IPS DF 19.7 (cell line): ENCODE measurements around the gene SLCO2A1.
"Not testable (repeated sequence)": the region's sequence is repeated elsewhere in the genome, so short reads cannot be mapped to it uniquely, and the experiment has no call there.

ENCODE experiments used
- DNase-seq: peaks from one replicate; pipeline ENCODE4 v3.0.0-alpha.2; 2013; ENCODE audit warnings: low read depth, low spot score

The SLCO2A1 gene

DNA sequence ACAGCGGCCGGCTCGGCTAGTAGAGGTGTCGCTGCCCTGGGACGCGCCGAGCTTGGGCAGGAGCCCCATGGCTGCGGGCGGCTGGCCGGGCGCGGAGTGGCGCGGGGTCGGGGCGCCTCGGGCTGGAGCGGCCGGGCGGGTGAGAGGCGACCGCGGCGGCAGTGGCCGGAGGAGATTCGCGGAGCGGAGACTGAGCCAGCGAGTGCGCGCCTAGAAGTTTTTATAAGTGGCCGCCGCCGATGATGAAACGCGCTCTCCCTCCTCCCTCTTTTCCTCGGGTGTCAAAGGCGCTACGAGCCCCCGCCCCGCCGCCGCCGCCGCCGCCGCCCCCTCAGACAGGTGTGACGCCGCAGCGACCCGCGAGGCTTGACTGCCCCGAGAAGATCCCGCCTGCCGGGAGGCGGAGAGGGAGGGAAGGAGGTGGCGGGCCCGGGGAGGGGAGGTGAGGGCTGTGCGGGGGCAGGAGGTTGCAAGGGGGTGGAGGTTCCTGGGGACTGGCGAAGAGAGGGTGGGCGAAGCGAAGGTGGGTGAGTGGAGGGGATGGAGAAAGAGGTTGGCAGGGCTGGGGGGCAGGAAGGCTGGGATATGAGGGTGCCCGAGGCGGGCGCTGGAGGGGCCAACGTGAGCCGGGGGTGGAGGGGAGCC is at the start of gene SLCO2A1:
Gene SLCO2A1, minus strand, starts transcription at position 192 of the 645 bp plus-strand sequence. Its CDS starts 123 bp downstream, at position 69.
- DNase-seq, result no peak

DNA sequence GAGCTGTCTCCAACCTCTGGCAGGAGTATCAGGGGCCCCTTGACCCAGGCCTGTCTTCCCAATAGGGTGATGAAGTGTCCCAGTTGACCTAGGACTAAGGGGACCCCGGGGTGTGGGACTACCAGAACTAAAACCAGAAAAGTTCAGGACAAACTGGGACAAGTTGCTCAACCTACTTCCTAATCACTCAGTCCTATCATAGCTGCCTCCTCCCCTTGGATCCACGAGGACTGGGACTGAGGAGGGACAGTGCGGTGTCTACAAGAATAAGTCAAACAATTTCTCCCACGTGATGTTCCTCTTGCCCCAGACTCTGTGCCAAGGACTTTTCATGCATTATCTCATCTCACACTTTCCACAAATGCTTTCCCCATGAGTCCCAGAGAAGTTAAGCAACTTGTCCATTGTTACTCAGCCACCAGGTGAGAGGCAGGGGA is 49.4 kb upstream of the SLCO2A1 start:
- no peak for DNase-seq

DNA sequence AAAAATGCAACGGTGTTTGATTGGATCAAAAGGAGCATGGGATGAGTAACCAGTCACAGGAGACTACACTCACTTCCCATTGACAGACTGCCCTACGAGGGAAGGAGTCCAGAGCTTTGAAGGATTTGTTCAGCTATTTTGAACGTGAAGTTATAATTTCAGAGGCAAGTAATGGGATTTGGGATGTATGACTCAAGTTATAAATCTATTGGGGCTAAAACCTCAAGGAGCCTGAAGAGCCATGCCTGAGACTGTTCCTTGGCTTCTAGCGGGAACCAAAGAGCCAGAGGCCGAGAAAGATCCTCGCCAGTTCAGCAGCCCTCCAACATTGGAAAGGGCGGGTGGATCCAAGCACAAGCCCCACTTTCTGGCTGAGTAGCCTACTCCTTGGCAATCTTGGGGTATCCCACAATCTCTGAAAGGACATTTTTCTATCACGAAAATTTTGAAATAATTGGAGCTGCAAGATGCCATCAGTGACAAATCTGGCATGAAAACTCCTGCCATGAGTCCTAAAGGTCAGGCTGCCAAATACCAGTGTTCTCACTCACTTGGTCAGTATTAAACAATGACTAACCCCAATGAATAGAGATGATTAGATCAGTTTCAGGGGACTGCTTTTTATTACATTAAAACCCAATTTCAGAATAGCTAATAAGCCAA is 48.6 kb upstream of the SLCO2A1 start:
- DNase-seq, result no peak

DNA sequence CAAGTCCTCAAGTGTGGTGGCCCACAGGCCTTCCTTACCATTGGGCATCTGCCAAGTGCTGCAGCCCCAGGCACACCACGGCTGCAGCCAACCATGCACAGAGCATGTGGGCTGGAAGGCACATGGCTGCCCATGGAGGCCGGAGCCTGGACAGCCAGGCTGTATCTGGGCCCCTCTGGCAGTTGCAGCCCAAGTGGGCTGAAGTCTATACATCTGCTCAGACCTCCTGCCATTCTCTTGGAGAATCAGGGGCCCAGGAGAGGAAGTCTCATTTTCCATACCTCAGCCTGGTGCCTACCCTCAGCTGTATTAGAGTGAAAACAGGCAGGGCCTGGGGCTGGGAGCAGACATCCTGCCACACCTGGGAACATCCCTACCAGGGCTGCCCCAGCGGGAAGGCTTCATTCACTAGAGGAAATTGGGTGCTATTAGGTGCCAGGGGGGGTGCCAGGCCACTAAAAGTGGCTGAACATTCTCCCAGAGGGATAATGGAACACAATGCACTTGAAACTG is 48.0 kb upstream of the SLCO2A1 start:
- no peak for DNase-seq

DNA sequence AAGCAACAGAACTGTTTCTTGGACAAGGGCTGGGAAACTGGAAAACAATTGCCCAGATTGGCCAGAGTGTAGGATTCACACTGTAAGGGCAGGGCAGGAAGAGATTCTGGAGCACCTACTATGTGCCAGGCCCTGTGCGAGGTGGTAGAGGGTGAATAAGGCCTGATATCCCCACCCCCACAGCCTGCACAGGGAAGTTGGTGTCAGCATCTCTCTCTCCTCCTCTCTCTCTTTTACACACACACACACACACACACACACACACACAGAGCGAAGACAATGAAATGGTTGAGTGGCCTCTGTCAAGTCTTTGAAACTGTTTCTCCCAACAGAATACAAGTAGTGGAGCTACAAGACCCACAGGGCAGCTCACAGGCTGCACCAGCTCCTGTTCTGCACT is 47.1 kb upstream of the SLCO2A1 start:
- DNase-seq, result no peak

DNA sequence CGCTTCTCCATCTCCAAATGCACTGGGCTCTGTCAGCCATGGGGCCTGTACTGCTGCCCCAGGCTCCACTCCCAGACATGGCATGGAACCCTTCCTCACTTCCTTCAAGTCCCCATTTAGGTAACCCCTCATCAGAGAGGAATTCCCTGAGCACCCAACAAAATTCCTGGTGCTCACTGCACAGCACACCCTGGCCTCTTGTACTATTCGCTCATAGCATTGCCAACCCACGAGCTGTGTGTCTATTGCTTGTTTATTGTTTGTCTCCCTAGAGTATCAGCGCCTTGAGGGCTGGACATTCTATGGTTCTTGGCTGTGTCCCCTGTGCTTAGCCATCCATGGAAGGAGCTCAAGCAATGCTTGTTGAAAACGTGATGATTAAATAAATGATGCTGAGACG is 46.1 kb upstream of the SLCO2A1 start:
- DNase-seq, result no peak

DNA sequence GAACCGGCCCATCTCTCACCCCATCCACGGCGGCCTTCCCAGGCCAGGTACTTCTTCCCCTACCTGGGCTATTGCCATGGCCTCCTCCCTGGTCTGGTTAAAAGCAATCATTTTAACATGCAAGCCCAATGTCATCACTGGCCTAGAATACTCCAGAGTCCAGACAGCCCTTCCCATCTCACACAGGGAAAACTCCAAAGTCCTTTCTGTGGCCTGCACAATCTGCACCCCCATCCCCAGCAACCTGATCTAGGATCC is 45.8 kb upstream of the SLCO2A1 start:
- no peak for DNase-seq

DNA sequence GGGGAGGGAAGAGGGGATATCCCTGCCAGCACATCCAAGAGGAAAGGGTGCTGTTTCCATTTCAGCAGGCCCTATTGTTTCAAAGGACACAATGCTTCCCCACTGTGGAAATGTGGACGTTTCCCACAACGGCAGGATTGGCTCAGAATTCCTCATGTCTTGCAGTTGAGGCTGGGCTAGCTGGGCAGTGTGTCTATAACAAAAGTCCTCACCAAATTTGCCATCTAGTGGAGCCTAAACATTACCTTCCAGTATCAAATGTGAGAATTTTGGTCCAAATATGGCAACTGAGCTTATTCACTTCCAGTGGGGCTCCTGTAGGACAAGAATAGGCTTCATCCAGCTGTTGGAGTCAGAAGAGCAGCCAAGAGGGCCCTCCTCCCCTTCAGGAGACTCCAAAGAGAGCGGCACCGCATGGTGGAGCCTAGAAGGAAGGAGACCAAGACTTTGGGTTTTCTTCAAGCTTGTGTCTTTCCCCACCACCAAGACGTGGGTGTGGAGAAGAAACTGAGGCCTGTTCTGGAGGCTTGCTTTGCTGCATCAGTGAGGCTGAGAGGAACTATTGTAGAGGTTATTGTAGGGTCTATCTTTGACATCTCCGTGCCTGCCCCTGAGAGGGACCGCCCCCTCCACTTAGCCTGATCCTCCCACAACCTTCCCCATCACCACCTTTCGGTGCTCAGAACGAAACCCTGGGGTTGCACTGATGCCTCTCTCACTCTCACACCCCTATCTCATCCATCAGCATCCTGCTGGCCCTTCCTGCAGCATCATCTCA is 45.3 kb upstream of the SLCO2A1 start:
- DNase-seq, result no peak

DNA sequence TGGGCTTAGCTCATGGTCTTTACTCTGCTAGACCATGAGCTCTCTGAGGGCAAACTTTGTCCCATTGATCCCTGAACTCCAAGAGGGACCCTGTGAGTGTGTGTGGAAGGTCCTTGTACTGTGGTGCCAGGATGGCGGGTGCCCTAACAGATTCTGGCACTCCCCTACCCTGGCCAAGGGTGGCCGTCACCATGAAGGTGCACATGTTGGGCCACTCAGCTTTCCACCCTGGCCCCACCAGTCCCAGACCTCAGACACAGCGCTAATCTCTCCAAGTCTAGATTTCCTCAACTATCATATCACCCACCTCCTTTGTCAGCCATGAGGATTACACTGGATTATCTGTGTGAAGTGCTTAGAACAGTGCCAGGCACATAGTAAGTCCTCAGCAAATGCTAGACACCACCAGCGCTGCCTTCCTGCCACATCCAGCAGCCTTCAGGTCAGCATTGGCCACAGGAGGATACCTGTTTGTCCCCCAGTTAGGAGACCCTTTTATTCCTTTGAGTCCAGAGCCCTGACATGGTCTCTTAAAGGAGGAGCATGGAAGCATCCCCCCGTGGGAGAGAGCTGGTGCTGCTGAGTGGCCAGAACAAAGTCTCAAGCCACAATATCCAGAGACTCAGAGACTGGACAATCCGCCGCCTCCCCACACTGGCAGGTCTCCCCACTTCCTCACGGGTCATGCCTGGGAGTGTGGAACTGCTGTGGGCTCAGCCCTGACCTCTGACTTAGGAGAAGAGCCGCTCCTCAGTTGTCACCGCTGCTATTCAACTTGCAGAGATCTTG is 44.5 kb upstream of the SLCO2A1 start:
- DNase-seq, result no peak

DNA sequence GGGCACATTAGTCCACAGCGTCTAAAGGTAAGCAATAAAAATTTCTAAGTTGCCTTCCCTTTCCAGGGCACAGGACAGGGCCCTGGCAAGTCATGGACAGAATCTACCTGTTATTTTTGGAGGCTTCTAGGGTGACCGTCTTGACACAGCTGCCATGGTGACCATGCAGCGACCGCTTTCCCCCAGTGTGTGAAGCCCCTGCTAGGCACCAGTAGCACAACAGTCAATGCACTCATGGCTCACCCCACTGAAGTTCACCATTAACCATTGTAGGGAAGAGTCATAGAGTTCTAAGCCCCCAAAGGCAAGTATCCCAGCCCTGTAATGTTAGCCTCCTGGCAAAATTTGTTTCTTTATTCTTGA is 43.8 kb upstream of the SLCO2A1 start:
- no peak for DNase-seq

DNA sequence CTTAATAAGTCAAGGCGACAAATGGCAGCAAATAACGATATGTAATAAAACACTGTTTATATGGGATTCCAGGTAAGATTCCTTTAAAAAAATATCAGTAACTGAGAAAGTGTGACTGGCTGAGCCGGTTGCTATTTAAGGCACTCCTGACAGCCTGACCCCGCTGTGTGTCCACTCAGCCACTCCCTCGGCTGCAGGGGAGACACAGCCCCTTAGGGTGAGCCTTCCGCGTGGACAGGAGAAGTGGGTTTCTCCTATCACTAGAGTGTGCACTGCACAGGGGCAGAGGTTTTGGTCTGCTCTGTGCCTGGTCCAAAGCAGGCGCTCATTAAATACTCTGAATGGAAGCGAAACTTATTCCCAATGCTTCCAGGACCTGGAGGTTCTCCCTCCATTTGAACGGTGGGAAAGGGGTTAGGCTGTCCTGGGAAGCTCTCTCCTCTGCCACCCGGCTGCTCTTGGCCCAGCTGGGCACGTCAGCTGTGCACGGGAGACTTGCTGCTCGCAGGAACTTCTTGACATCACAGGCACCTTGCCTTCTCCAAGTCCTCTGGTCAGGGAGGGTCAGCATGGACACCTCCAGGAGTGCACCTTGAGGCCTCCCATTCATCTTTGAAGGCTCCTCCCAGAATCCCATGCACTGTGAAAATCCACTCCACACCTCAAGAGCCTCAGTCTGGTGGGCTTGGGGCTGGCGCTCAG is 43.3 kb upstream of the SLCO2A1 start:
- DNase-seq, result no peak

DNA sequence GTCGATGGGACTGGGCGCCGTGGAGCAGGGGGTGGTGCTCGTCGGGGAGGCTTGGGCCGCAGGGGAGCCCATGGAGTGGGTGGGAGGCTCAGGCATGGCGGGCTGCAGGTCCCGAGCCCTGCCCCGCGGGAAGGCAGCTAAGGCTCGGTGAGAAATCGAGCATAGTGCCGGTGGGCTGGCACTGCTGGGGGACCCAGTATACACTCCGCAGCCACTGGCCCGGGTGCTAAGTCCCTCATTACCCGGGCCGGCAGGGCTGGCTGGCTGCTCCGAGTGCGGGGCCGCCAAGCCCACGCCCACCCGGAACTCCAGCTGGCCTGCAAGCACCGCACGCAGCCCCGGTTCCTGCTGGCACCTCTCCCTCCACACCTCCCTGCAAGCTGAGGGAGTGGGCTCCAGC is 40.6 kb upstream of the SLCO2A1 start:
- not testable (repeated sequence) for DNase-seq

DNA sequence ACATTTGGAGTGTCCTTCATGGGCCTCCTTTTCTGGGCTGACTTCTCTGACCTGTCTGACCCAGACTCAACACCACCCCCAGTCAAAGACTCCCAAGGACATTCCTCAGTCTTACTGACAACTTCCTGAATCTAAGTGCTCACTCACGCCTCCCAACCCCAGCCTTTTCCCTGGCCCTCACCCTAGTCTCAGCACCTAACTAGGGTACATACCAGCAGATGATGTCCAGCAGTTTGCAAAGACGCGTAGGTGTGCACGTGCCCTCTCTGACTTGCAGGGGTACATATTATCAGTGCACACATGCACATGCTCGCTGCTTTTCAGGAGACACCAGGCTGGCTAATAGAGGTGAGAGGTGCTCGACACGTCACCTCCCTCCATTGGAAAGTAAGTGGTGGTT is 38.7 kb upstream of the SLCO2A1 start:
- no peak for DNase-seq

DNA sequence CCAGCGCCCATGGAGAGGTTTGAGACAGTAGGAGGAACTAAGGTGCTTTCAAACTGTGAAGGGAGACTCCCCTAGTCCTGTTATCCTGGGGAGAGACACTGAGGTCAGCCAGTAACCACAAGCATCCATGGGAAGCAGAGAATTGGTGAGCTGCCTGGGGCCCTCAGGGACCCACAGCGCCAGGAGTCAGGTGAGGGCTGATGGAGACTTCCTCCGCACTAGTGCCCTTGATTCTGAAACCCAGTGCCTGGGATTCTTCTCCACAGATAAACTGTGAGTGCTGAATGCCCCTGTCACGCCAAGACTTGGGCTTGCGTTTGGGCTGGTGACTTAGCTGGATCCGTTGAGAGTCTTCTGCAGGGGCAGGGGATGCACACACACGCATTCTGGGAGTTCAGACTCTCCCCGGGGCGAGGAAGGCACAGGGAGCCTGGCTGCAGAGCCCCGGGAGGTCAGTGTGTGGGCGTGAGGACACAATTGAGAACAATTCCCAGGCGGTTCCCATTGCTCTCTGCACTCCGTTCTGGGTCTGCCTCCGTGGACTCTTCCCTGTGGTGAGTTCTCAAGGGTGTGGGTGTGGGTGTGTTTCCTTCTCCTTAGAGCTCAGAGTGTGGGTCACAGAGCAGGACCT is 37.9 kb upstream of the SLCO2A1 start:
- no peak for DNase-seq

DNA sequence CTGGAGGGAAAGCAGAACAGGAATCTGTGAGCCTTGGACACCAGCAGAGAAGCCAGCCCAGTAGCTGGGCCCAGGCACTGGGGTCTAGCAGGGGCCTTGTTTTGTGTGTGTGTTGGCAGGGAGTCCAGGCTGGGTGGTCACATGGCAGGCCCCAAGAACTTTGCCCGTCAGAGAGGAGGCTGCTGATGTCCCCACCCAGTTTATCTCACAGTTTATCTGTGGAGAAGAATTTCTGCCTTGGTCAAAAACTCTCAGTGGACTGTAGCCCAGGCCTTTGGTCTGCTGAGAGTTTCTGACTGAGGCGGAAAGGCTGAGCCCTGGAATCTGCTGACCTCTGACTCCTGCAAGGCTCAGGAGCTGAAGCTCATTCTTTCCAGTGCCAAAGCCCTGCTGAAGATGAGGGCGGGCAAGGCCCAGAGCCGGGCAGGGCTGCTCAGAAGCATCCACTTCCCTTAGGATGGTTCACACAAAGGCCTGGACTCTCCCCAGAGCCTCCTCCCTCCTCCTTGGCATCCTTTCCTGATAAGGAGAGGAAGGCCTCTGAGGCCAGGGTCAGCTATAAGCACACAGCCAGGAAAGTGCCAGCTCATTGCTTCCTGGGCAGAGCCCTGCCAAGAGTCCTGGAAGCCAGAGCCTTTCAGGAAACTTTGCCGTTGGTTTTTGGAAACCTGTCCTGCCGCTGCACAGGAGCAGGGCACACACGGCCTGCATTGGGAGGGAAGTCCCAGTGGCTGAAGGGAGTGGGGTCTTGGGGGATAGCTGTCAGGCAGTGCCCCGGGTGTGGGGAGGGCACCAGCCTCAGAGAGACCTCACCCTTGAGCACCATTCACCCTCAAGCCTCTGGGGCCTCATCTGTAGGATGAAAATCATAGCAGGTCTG is 37.2 kb upstream of the SLCO2A1 start:
- DNase-seq, result no peak

DNA sequence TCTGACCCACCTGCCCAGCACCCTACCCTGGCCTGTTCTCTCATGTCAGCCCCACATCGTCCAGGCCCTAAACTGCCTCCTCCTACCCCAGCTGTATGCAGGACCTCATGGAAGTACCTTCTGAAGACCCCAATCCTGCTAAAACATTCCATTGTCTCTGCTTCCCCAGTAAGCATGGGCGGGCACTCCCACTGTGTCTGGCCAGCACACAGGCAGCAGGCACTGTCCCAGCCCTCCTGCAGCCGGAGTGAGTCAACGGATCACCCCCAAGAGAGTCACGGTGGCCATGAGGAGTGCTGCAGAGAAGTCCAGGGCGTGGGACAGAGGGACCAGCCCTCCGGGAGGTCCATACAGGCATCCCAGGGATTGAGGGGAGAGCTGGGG is 36.4 kb upstream of the SLCO2A1 start:
- DNase-seq, result no peak

DNA sequence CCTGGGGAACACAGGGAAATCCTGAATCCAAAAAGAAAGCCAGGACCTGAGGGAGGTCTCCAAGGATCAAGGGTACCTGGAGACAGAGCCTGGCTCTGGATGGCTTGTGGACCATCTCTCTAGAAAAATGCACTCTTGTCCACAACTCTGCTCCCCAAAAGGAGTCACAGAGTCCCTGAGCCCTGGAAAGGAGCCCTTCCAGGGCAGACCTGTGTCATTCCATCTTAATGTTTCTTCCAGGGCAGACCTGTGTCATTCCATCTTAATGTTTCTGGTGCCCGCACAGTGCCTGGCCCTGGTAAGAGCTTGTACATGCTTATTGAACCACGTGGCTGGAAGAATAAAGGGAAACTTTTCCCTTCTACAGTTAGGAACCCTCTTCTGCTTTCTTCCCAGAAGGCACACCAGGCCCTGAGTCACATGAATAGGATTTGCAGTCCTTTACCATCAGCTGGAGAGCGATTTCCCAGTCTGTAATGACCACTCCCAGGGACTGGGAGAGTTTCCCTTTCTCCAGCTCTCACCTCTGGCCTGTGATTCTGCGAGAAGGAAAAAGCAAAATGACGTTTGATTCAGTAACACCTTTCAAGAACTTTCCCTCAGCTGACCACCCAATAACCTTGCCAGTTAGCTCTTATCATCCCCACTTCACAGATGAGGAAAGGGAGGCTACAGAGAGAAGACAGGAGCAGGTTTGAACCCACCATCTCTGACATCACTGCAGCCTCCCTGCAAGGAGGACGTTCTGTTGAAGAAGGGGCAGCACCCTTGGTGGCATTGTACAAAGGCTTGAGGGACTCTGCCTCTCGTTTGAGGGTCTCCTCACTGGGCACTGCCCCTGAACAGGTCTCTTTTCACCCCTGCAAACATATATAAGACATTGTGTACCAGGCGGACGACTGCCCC is 35.8 kb upstream of the SLCO2A1 start:
- DNase-seq, result no peak

DNA sequence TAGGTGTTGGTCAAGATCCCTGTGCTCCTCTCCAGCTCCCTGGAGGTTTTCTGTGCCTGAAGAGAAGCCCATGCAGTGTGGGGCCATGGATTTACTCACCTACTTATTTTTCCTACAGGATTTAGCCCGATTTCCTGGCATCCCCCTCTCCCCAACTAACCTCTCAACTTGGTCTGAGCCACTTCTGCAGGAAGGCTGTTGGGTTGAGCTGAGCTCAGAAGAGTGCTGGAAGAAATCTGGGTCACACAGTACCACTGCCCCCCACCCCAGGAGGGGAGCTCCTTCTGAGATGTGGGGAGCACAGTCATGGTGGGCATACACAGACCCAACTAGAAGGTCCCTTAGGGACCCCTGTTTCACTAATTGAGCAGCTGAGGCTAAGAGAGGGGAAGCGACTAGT is 34.4 kb upstream of the SLCO2A1 start:
- no peak for DNase-seq

DNA sequence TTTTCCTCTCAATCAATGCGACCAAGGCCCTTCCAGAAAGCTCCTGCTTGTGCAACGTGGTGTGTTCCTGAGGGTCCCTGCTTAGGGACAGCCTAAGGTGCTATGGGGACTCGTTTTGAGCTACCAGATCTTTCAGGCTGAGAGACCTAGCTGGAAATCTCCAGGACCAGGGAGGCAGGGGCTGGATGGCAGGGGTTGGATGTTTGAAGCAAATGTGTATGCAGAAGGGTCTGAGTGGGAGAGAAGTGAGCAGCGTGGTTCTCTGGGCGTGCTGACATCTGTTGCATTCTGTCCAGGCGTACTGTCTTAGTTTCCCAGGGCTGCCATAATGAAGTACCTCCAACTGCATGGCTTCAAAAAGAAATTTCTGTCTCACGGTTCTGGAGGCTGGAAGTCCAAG is 31.7 kb upstream of the SLCO2A1 start:
- no peak for DNase-seq
